Parathyroid adenoma (tissue), 2 donors: Measurements from ENCODE around the gene CFAP77.

Experiments
- H2AFZ ChIP-seq: fragments of 300-600 bp; sonication (generic); one replicate; pipeline ENCODE4 v1.7.0; 2017; ENCODE audit warnings: antibody characterized with exemption, mild to moderate bottlenecking
- H3K27ac ChIP-seq: fragments of 300-600 bp; sonication (generic); one replicate; pipeline ENCODE4 v1.7.0; 2017
- H3K27me3 ChIP-seq: fragments of 300-600 bp; sonication (generic); one replicate; pipeline ENCODE4 v1.7.0; 2017; ENCODE audit warnings: low read length; ENCODE audit not compliant: control insufficient read depth, insufficient read depth
- H3K36me3 ChIP-seq: fragments of 300-600 bp; sonication (generic); one replicate; pipeline ENCODE4 v1.7.0; 2017; ENCODE audit warnings: low read length; ENCODE audit not compliant: control insufficient read depth, insufficient read depth
- H3K4me1 ChIP-seq: fragments of 300-600 bp; sonication (generic); one replicate; pipeline ENCODE4 v1.7.0; 2017; ENCODE audit warnings: control low read depth
- H3K4me2 ChIP-seq: fragments of 300-600 bp; sonication (generic); one replicate; pipeline ENCODE4 v1.7.0; 2017; ENCODE audit warnings: low read length
- H3K4me3 ChIP-seq: fragments of 300-600 bp; sonication (generic); one replicate; pipeline ENCODE4 v1.7.0; 2017; ENCODE audit warnings: low read depth, low read length
- H3K79me2 ChIP-seq: fragments of 300-600 bp; sonication (generic); one replicate; pipeline ENCODE4 v1.7.0; 2017; ENCODE audit warnings: control low read depth
- H3K9ac ChIP-seq: fragments of 300-600 bp; sonication (generic); one replicate; pipeline ENCODE4 v1.7.0; 2017; ENCODE audit warnings: mild to moderate bottlenecking
- H3K9me3 ChIP-seq: fragments of 300-600 bp; sonication (generic); one replicate; pipeline ENCODE4 v1.7.0; 2017; ENCODE audit warnings: low read length; ENCODE audit not compliant: control insufficient read depth
- CTCF ChIP-seq: fragments of 300-600 bp; sonication (generic); IDR thresholded peaks from one replicate; pipeline ENCODE4 v1.7.0; 2017; ENCODE audit warnings: antibody characterized with exemption, mild to moderate bottlenecking
- donor health status: primary hyperparathyroidism.

CFAP77 gene

GRCh38 chr9:132461281-132461896 lies 51.4 kb downstream of the CFAP77 start:
- Histone ChIP-seq H3K4me1 (no peaks in the 10 kb centered on the region), H3K4me2 (no peak overlapping the region), H3K4me3 (no peak overlapping the region), H3K27ac (no peak overlapping the region), H3K9me3 (no peaks in the 10 kb centered on the region), H3K36me3 (no peaks in the 10 kb centered on the region), H3K9ac (no peak overlapping the region), H3K79me2 (no peaks in the 10 kb centered on the region), H3K27me3 (no peaks in the 10 kb centered on the region), H2AFZ (no peak overlapping the region)
- no peak for TF ChIP-seq CTCF

- Histone ChIP-seq H3K9me3 (no peaks in the 10 kb centered on the region), H3K27ac (no peak overlapping the region), H3K4me3 (no peak overlapping the region), H2AFZ (no peak overlapping the region), H3K36me3 (no peaks in the 10 kb centered on the region), H3K4me2 (no peak overlapping the region), H3K27me3 (no peaks in the 10 kb centered on the region), H3K4me1 (no peaks in the 10 kb centered on the region), H3K79me2 (no peaks in the 10 kb centered on the region), H3K9ac (no peak overlapping the region)
- no peak for TF ChIP-seq CTCF
Measured at GRCh38 chr9:132461971-132462370, 52.0 kb downstream of the CFAP77 start.

- Histone ChIP-seq H3K4me3 (no peak overlapping the region), H3K4me2 (no peak overlapping the region), H3K27me3 (no peaks in the 10 kb centered on the region), H3K79me2 (no peaks in the 10 kb centered on the region), H3K9me3 (no peaks in the 10 kb centered on the region), H3K36me3 (no peaks in the 10 kb centered on the region), H2AFZ (no peak overlapping the region), H3K9ac (no peak overlapping the region), H3K27ac (no peak overlapping the region), H3K4me1 (no peaks in the 10 kb centered on the region)
- TF ChIP-seq CTCF = no peak
Measured at GRCh38 chr9:132464547-132464946, 54.5 kb downstream of the CFAP77 start.

- H3K9ac ChIP-seq = no peak overlapping the region
- H3K4me3 ChIP-seq = no peak overlapping the region
- H2AFZ ChIP-seq = no peak overlapping the region
- H3K79me2 ChIP-seq = no peaks in the 10 kb centered on the region
- no peak for TF ChIP-seq CTCF
- H3K4me2 ChIP-seq = no peak overlapping the region
- no peaks in the 10 kb centered on the region for H3K9me3 ChIP-seq
- H3K4me1 ChIP-seq = no peaks in the 10 kb centered on the region
- H3K27me3 ChIP-seq = no peaks in the 10 kb centered on the region
- H3K27ac ChIP-seq = no peak overlapping the region
- H3K36me3 ChIP-seq = no peaks in the 10 kb centered on the region
Measured at GRCh38 chr9:132465131-132465635, 55.2 kb downstream of the CFAP77 start.

GRCh38 chr9:132472199-132472598 lies 62.2 kb downstream of the CFAP77 start:
- H3K4me2 ChIP-seq = no peak overlapping the region
- H3K79me2 ChIP-seq = no peaks in the 10 kb centered on the region
- no peaks in the 10 kb centered on the region for H3K9me3 ChIP-seq
- no peaks in the 10 kb centered on the region for H3K27me3 ChIP-seq
- H3K9ac ChIP-seq = no peak overlapping the region
- no peak overlapping the region for H2AFZ ChIP-seq
- H3K4me1 ChIP-seq = no peaks in the 10 kb centered on the region
- H3K36me3 ChIP-seq = no peaks in the 10 kb centered on the region
- no peak for TF ChIP-seq CTCF
- H3K27ac ChIP-seq = no peak overlapping the region
- no peak overlapping the region for H3K4me3 ChIP-seq
